ENCODE data around the gene ALOXE3. TPM values are rescaled to one million over a fixed set of nuclear protein-coding genes. Genes with fewer than 3 reads are reported as not detected.

The ALOXE3 gene
- total RNA-seq, 2 experiments from 2014 or later = not detected

Small RNAs within 50 kb of the gene (microRNA-seq; reads per million reads assigned to microRNA genes)
- not detected for gene MIR4314
- gene MIR6883 = not detected

Other genes with a start within 250 kb of the ALOXE3 start
- gene CHD3, start 229.7 kb downstream of the ALOXE3 start, total RNA-seq = 100 to 1,000 TPM; 125 to 129 TPM
- gene RNF227, start 202.2 kb downstream of the ALOXE3 start, total RNA-seq = 1 to 10 TPM; 4.2 TPM
- 10 to 100 TPM in 1 of 2 experiments, 1 to 10 TPM in 1; 8.8 to 10.3 TPM for gene KCNAB3, start 188.7 kb downstream of the ALOXE3 start, total RNA-seq
- gene TRAPPC1, start 186.6 kb downstream of the ALOXE3 start, total RNA-seq = 100 to 1,000 TPM; 248 to 278 TPM
- 10 to 100 TPM; 66.7 to 76.5 TPM for gene CNTROB, start 186.3 kb downstream of the ALOXE3 start, total RNA-seq
- not detected for gene GUCY2D, start 115.9 kb downstream of the ALOXE3 start, total RNA-seq
- gene ALOX15B, start 79.5 kb downstream of the ALOXE3 start, total RNA-seq = not detected
- gene ALOX12B, start 30.8 kb downstream of the ALOXE3 start, total RNA-seq = under 1 TPM; 0.26 to 0.47 TPM
- gene HES7, start 5.6 kb upstream of the ALOXE3 start, total RNA-seq = under 1 TPM in 1 of 2 experiments, not detected in 1; 0.29 TPM
- gene PER1, start 33.9 kb upstream of the ALOXE3 start, total RNA-seq = 10 to 100 TPM; 35.0 to 38.1 TPM
- gene VAMP2, start 44.4 kb upstream of the ALOXE3 start, total RNA-seq = 10 to 100 TPM; 56.3 to 56.7 TPM
- 10 to 100 TPM; 39.6 to 44.1 TPM for gene TMEM107, start 57.9 kb upstream of the ALOXE3 start, total RNA-seq
- gene BORCS6, start 71.7 kb upstream of the ALOXE3 start, total RNA-seq = 10 to 100 TPM; 12.7 TPM
- 100 to 1,000 TPM; 182 to 210 TPM for gene AURKB, start 92.1 kb upstream of the ALOXE3 start, total RNA-seq
- gene CTC1, start 129.5 kb upstream of the ALOXE3 start, total RNA-seq = 100 to 1,000 TPM in 1 of 2 experiments, 10 to 100 TPM in 1; 94.8 to 102 TPM
- gene PFAS, start 130.8 kb upstream of the ALOXE3 start, total RNA-seq = 10 to 100 TPM; 78.3 to 80.2 TPM
- 10 to 100 TPM; 49.8 to 55.6 TPM for gene RANGRF, start 170.2 kb upstream of the ALOXE3 start, total RNA-seq
- 1 to 10 TPM; 8.7 to 9.5 TPM for gene SLC25A35, start 176.9 kb upstream of the ALOXE3 start, total RNA-seq
- not detected for gene ARHGEF15, start 191.7 kb upstream of the ALOXE3 start, total RNA-seq
- gene ODF4, start 221.3 kb upstream of the ALOXE3 start, total RNA-seq = not detected